HG02759 (cell line): ENCODE measurements around the gene GLT6D1.

Experiments used
- ATAC-seq: cut with Tn5 transposase; IDR thresholded peaks from one replicate; pipeline ENCODE4 v1.9.1; 2021; ENCODE audit warnings: mild to moderate bottlenecking, moderate library complexity; ENCODE audit not compliant: unreplicated experiment

Gene GLT6D1

DNA sequence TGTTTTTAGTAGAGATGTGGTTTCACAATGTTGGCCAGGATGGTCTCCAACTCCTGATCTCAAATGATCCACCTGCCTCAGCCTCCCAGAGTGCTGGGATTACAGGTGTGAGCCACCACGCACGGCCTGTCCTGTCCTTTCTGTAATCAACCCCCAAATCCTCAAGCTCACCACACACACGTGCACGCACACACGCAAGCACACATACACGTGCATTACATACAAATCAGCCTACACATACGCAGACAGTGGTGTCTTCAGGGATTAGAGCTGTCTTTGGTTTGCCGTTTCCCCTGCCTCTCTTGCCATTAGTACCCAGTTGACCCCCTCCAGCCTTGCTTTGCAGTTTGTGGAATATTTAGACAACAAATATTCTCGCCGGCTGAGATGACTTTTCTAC lies 6.5 kb downstream of the GLT6D1 start:
- ATAC-seq, result no peak

- ATAC-seq, result no peak
These were observed 15.1 kb downstream of the GLT6D1 start for GRCh38 chr9:135624282-135624681.

DNA sequence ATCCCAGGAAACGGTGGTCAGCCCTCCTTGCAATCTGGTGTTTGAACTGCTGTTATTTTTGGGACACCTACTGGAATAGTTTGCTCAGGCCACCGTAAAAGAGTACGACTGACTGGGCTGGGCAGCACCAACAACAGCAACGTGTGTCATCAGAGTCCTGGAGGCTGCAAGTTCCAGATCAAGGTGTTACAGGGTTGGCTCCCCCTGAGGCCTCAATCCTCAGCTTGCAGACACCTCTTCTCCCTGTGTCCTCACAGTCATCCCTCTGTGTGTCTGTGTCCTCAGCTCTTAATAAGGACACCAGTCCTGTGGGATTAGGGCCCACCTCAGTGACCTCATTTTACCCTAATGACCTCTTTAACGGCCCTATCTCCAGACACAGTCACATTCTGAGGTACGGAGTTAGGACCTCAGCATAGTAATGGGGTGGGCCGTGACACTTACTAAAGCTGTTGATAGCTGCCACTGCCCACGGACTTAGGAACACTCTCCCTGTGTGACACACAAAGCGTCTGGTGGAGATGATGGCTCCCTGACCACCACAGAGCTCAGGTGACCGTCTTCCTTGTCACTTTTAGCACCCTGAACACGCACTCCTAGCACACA lies 16.8 kb downstream of the GLT6D1 start:
- no peak for ATAC-seq

DNA sequence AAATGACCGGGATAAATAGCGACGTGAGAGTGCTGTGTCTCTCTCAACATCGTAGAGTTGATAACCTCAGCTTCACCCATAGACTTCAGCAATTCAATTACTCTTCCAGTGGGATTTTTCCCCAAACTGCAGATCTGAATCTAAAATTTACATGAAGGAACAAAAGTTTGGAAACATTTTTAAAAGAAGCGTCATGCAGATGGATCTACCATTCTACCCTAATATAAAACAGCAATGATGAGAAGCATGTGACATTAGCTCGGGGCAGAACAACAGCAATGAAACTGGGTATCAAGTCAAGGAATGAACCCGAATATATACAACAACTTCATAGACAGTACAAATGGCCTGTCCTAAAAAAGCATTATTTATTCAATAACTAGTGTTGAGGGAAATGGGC lies 18.8 kb downstream of the GLT6D1 start:
- ATAC-seq, result no peak

- no peak for ATAC-seq
These were observed 19.8 kb downstream of the GLT6D1 start for GRCh38 chr9:135619599-135619886.

DNA sequence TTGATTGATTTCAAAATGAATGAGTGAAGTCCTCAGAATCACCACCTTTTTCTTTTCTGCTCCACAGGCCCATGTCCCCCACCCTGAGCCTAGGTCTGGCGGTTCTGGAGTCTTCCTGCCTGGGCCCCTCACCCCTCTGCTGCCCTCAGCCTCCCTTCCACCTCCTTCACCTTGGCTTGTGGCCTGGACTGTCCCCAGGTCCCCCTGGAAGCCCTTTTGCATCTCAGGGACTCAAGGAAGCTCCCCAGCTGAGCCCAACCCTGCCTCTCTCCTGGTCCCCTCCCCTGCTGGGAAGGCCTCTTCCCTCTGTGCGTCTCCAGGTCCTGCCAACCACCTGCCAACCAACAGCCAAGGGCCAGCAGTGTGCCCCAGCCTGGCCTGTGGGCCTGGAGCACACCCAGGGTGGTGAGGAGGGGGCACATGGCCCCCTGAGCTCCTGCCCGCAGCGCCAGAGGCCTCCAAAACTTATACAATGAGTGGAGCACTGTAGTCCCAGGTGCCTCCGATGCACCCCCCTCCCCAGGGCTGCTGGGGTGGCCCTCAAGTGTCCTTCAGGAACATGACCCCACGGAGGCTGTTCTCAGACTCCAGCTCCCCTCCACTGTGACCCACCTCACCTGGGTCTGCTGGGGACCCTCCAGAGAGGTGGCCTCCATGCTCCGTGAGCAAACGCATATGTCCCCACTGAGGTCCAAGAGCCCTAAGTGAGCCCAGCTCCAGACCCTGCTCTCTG lies 20.3 kb downstream of the GLT6D1 start:
- no peak for ATAC-seq

- no peak for ATAC-seq
These were observed 21.3 kb downstream of the GLT6D1 start for GRCh38 chr9:135617991-135618411.

GRCh38 chr9:135617538-135617900 lies 21.8 kb downstream of the GLT6D1 start:
- no peak for ATAC-seq

GRCh38 chr9:135616619-135617537 lies 22.5 kb downstream of the GLT6D1 start:
- ATAC-seq, result no peak

- no peak for ATAC-seq
These were observed 23.4 kb downstream of the GLT6D1 start for GRCh38 chr9:135615666-135616618.

DNA sequence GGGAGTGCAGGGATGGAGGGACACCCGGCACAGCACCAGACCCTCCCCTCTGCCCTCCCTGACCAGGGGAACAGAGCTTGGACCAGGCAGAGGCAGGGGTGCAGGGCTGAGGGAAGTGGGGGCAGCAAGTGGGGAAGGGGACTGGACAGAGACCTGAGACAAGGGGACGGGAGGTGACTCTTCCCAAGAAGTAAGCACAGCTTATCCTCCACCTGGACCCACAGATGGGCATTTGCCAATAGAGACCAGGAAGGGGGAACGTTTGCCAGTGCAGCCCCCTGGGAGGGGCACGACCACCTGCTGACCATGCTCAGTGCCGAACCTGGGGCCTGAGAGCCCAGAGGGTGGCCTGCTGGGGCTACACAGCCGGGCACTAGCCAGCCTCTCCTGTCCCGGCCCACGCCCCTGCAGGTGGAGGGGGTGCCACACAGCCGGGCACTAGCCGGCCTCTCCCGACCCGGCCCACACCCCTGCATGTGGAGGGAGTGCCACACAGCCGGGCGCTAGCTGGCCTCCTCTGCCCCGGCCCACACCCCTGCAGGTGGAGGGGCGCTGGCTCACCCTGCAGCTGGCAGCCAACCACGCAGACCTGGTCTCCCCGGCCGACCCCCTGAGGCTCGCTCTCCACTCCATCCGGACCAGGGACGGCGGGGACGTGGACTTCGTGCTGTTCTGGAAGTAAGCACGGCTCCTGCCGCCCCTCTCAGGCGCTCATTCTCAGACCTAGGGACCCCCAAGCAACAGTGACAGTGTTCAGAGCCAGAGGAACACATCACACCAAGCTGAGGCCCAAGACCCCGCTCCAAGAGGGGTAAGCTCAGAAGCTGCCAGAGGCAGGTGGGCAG lies 24.3 kb downstream of the GLT6D1 start:
- ATAC-seq, result no peak

DNA sequence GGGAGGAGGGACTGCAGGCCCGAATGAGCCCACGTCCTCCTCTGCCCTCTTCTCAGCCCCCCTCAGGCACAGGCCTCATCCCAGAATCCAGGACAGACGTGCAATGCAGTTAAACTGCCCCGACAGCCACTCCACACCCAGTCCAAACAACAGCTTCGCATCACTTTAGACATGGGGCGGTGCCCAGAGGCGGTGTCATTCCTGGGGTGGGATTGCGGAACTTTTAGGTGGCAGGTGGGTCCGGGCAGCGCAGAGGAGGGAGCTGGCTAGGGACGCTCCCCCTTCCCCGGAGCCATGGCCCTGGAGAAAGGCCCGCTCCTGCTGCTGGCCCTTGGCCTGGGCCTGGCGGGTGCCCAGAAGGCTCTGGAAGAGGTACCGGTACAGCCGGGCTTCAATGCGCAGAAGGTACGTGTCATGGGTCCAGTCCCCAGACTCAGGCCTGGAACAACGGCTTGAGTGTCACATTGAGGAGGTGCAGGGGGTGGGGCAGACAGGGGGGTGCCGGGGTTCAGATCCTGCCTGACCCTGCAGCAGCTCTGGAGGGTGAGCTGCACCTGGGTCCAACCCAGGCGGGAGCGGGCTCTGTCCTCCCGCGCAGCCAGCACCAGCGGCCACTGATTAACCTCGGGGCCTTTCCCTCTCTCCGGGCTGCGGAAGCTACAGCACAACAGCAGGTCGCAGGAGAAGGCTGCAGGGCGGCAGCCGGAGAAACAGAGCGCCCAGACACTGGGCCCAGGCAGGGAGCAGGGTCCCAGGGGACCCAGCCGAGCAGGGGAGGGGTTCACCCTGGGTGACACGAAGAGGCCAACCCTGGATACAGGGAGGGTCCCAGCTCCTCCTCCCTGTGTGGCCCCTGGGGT lies 25.2 kb downstream of the GLT6D1 start:
- ATAC-seq, result no peak

DNA sequence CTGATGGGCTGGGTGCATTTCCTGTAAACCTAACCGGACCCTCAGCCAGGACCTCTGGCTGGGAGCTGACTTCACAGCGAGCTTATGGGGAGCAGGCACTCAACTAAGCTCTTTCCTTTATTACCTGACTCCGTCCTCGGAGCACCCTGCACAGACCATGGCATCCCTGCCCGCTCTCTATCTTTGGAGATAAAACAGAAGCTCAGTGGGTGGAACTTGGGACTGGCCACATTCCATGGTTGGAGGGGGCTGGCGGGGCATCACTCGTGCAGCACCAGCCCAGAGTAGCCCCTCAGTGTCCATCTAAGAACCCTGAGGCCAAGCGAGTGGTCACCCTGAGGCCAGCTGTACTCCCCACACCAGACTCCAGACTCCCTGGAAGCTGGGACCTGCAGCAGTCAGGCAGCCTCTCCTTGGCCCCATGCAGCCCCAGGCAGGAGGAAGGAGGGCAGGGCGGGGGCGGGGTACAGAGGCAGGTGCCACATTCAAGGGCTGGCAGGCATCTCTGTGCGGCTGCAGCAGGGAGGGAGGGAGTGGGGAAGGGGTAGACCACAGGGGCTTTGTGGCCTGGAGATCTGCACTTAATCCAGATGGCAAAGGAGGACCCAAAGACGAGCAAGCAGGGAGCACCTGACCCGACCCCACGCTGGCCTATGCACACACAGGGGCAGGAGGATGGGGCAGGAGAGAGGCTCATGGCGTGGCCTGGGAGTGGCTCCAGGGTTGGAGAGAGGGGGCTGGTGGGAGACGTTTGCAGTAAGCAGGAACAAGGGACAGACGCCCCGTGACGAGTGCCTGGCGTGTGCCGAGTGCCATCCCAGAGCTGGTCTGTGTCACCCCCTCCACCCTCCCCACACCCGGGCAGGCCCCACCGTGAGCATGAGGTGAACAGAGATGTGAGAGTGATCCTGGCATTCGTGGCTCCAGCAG lies 26.1 kb downstream of the GLT6D1 start:
- ATAC-seq, result no peak

DNA sequence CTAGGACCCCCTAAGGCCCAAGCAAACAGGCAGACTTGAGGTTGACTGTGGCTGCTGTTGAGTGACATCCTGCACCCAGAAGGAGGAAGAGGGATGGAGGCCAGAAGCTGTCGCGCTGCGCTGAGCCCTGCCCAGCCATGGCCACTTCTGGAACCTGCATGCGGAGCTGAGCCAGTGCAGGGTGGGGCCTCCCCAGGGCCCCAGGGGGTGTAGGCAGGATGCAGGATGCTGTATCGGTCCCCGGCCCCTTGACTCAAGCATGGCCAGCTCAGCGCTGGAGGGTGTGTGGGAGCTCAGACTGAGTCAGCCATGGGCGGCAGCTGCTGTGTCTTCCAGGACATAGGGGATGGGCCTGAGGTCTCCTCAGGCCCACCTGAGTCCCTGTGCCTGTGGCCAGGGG lies 26.9 kb downstream of the GLT6D1 start:
- ATAC-seq, result no peak

DNA sequence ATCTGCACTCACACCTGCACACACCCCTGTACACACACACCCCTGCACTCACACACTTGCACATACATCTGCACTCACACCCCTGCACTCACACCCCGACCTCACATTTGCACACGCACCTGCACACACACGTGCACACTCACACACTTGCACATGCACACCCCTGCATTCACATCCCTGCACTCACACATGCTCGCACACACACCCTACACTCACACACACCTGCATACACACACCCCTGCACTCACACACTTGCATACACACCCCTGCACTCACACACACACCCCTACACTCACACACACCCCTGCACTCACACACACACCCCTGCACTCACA lies 27.5 kb downstream of the GLT6D1 start:
- no peak for ATAC-seq

DNA sequence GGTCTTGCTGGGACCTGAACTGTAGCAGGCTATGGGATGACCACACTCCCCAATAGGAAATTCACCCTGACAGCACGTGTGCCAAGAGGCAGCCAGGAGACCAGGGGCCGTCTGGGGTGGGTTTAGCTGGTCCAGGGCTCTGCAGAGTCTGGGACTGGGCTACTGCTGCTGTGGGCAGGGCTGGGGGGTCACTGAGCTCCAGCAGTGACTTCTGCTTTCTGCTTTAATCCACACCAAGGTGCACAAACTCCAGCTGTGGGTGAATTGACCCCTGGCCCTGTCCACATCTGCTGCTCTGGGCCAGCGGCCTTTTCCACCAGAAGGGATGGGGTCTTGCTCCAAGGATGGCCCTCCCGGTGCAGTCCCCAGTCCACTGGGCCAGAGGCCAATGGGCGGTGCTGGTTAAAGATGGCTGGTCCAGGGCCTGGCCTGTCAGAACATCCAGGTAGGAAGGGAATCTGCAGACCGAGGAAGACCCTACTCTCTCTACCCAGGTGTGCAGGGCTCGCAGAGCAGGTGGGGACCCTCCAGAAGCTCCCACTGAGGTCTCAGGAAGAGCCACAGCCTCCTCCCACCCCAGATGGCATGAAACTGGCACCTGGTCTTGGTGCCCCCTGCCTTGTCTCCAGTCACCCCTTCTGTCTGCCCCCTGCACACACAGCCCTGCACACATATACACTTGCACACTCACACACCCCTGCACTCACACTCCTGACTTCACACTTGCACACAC lies 28.0 kb downstream of the GLT6D1 start:
- ATAC-seq, result no peak
